Osteoblast (primary cell): ENCODE data around the gene KIRREL3. TPM values are rescaled to one million over a fixed set of nuclear protein-coding genes. Genes with fewer than 3 reads are reported as not detected.
A peak's percentile ranks its signal among the peaks of the same experiment; 100 is the strongest.

ENCODE experiments used
- DNase-seq: peaks from one replicate; pipeline ENCODE4 v3.0.0; 2011; ENCODE audit warnings: low spot score, mixed read lengths; ENCODE audit not compliant: insufficient read length; ENCODE audit errors: missing footprints
- H2AFZ ChIP-seq: 2 replicates; pipeline ENCODE4 v1.6.0; 2011; ENCODE audit warnings: mild to moderate bottlenecking, low read length
- H3K27ac ChIP-seq: 2 replicates; pipeline ENCODE4 v1.5.1; 2011; ENCODE audit warnings: mild to moderate bottlenecking, low read depth, low read length, moderate library complexity
- H3K27me3 ChIP-seq: 2 replicates; pipeline ENCODE4 v1.6.0; 2012; ENCODE audit warnings: mild to moderate bottlenecking, control low read depth, inconsistent platforms, low read length, moderate library complexity; ENCODE audit not compliant: insufficient read depth
- H3K36me3 ChIP-seq: 2 replicates; pipeline ENCODE4 v1.5.1; 2011; ENCODE audit warnings: mild to moderate bottlenecking, low read length, control low read depth, moderate library complexity; ENCODE audit not compliant: insufficient read depth
- H3K4me1 ChIP-seq: 2 replicates; pipeline ENCODE4 v1.5.1; 2011; ENCODE audit warnings: mild to moderate bottlenecking, low read length, control low read depth, moderate library complexity; ENCODE audit not compliant: insufficient read depth
- H3K4me2 ChIP-seq: 2 replicates; pipeline ENCODE4 v1.6.0; 2011; ENCODE audit warnings: mild to moderate bottlenecking, low read length; ENCODE audit not compliant: insufficient read depth
- H3K4me3 ChIP-seq: fragments of 200-600 bp; sonication (generic); 3 replicates; pipeline ENCODE4 v1.5.1; 2012; ENCODE audit warnings: mild to moderate bottlenecking, low read length, inconsistent platforms; ENCODE audit not compliant: insufficient read depth
- H3K79me2 ChIP-seq: 2 replicates; pipeline ENCODE4 v1.6.0; 2012; ENCODE audit warnings: mild to moderate bottlenecking, low read length, control low read depth, inconsistent platforms; ENCODE audit not compliant: insufficient read depth
- H3K9me3 ChIP-seq: 2 replicates; pipeline ENCODE4 v1.5.1; 2011; ENCODE audit warnings: low read depth, low read length, control low read depth
- H4K20me1 ChIP-seq: 2 replicates; pipeline ENCODE4 v1.6.0; 2012; ENCODE audit warnings: mild to moderate bottlenecking, low read length, control low read depth; ENCODE audit not compliant: insufficient read depth
- total RNA-seq: library from RNA; depleted of rRNA; stranded (reverse); fragments of >200 nt; gene quantifications from 2 replicates; pipeline ENCODE4 v1.2.3, GENCODE V29; 2012
- TF ChIP-seq, protein P1 (sequence below): IDR thresholded peaks from 2 replicates; pipeline ENCODE4 v1.5.1; 2011; ENCODE audit warnings: mild to moderate bottlenecking, low read depth, low read length, moderate library complexity; ENCODE audit errors: extremely low read depth

KIRREL3 gene
- total RNA-seq, 1 donor: 3.6 TPM

DNA sequence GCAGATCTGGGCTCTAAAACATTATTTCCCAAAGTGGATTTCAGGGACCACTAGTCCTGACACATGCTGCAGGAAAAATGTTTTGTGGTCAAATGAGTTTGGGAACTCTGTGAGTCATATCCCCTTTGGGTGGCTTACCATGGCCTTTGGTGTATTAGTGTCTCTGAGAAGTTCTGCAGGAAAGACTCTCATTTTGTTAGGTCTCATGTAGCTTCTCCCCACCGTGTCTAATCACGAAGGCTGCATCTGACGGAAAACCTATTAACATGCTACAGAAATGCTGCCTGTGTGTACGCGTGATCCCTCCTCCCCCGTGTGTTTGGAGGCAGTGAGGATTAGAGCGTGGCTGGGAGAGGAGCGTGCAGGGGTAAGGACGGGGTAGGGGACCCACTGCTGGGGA is 453.4 kb downstream of the KIRREL3 start:
- Histone ChIP-seq H4K20me1 (peaks cover 33% of the 10 kb centered on the region), H2AFZ (no peak overlapping the region), H3K9me3 (no peaks in the 10 kb centered on the region), H3K27ac (peak overlapping the region; percentile 45), H3K79me2 (no peaks in the 10 kb centered on the region), H3K27me3 (peaks cover 4% of the 10 kb centered on the region), H3K4me3 (no peak overlapping the region), H3K36me3 (no peaks in the 10 kb centered on the region), H3K4me2 (peak overlapping the region; percentile 14), H3K4me1 (peaks cover 17% of the 10 kb centered on the region)
- peak; percentile 91 for DNase-seq
- TF ChIP-seq, protein P1, sequence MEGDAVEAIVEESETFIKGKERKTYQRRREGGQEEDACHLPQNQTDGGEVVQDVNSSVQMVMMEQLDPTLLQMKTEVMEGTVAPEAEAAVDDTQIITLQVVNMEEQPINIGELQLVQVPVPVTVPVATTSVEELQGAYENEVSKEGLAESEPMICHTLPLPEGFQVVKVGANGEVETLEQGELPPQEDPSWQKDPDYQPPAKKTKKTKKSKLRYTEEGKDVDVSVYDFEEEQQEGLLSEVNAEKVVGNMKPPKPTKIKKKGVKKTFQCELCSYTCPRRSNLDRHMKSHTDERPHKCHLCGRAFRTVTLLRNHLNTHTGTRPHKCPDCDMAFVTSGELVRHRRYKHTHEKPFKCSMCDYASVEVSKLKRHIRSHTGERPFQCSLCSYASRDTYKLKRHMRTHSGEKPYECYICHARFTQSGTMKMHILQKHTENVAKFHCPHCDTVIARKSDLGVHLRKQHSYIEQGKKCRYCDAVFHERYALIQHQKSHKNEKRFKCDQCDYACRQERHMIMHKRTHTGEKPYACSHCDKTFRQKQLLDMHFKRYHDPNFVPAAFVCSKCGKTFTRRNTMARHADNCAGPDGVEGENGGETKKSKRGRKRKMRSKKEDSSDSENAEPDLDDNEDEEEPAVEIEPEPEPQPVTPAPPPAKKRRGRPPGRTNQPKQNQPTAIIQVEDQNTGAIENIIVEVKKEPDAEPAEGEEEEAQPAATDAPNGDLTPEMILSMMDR: no peak

DNA sequence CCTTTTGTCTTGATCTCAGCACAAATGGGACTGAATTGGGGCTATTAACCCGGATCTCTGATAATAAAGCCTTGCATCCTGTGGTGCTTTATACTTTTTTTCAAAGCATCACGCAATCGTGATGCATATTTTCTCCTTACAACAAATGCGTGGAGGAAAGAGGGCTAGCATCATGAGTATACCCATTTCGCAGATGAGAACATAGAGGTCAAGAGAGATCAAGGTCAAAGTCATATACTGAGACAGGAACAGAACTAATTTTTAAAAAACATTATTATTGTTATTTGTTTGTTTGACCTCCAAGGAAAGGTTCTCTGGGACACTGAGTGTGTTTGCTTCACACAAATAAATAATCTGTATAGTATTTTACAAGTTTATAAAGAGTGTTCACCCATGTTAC is 453.9 kb downstream of the KIRREL3 start:
- H3K4me1 ChIP-seq: peaks cover 17% of the 10 kb centered on the region
- H2AFZ ChIP-seq: no peak overlapping the region
- DNase-seq: peak; percentile 31
- TF ChIP-seq, protein P1: no peak
- no peaks in the 10 kb centered on the region for H3K9me3 ChIP-seq
- H3K79me2 ChIP-seq: no peaks in the 10 kb centered on the region
- H3K36me3 ChIP-seq: no peaks in the 10 kb centered on the region
- H4K20me1 ChIP-seq: peaks cover 35% of the 10 kb centered on the region
- H3K4me2 ChIP-seq: no peak overlapping the region
- no peak overlapping the region for H3K27ac ChIP-seq
- no peak overlapping the region for H3K4me3 ChIP-seq
- peaks cover 4% of the 10 kb centered on the region for H3K27me3 ChIP-seq

DNA sequence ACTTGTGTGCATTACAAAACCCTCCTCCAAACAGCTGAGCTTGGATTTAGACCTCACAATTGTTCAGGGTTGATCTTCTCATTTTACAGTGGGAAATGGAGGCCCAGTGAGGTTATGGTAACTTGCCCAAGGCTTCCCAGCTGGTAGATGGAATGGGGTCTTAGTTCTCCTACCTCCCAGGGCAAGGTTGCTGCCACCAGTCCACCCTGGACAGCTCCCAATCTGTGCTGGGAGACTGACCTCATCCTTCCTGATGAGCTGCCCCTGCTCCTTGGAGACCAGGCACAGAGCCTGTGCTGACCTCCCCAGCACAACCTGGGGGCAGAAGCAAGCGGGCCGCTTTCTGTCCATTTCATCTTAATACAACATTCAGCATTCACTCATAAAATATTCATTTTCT is 454.4 kb downstream of the KIRREL3 start:
- Histone ChIP-seq H4K20me1 (peaks cover 35% of the 10 kb centered on the region), H3K79me2 (no peaks in the 10 kb centered on the region), H3K9me3 (no peaks in the 10 kb centered on the region), H3K36me3 (no peaks in the 10 kb centered on the region), H3K4me2 (no peak overlapping the region), H3K4me1 (peaks cover 17% of the 10 kb centered on the region), H3K27ac (no peak overlapping the region), H3K4me3 (no peak overlapping the region), H3K27me3 (peaks cover 4% of the 10 kb centered on the region), H2AFZ (no peak overlapping the region)
- TF ChIP-seq, protein P1: no peak
- peak; percentile 88 for DNase-seq

DNA sequence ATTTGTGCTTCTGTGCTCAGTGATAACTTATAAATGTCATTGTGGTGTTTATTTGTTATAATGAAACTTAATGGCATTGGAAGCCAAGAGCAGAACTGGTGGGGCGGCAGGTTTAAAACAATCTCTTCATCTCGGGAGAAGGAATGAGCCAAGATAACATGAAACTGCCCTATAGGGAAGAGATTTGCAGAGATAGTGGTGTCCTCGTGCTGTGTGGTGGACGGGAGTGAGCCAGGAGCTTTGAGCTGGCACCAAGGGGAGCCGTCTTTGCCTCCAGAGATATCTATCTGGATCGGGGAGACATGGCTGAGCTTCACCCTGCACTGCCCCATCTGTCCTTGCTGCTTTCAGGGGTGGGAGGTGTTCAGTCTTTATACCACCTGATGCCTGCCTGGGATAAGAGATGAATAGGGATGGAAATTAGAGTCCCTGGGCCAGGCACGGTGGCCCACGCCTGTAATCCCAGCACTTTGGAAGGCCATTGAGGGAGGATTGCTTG is 455.5 kb downstream of the KIRREL3 start:
- no peaks in the 10 kb centered on the region for H3K79me2 ChIP-seq
- H3K27me3 ChIP-seq: peaks cover 4% of the 10 kb centered on the region
- H3K4me1 ChIP-seq: peaks cover 17% of the 10 kb centered on the region
- H3K4me3 ChIP-seq: no peak overlapping the region
- DNase-seq: no peak
- H2AFZ ChIP-seq: no peak overlapping the region
- no peak overlapping the region for H3K4me2 ChIP-seq
- H3K27ac ChIP-seq: no peak overlapping the region
- no peaks in the 10 kb centered on the region for H3K9me3 ChIP-seq
- H3K36me3 ChIP-seq: no peaks in the 10 kb centered on the region
- H4K20me1 ChIP-seq: peaks cover 37% of the 10 kb centered on the region
- TF ChIP-seq, protein P1: no peak
